Measurements from ENCODE around the gene KRT80. TPM values are rescaled to one million over a fixed set of nuclear protein-coding genes. Genes with fewer than 3 reads are reported as not detected.

KRT80 gene
- total RNA-seq, 1 experiment from 2014 or later, result 65.2 TPM

- DNase-seq (ENCODE audit: low spot score), result no peak
Measured at GRCh38 chr12:52210925-52211650, 19.3 kb upstream of the KRT80 start.

- DNase-seq (ENCODE audit: low spot score), result peak; percentile 94
Measured at GRCh38 chr12:52210186-52210924, 18.5 kb upstream of the KRT80 start.

GRCh38 chr12:52209321-52209720 lies 17.5 kb upstream of the KRT80 start:
- peak; percentile 34 for DNase-seq (ENCODE audit: low spot score)

DNA sequence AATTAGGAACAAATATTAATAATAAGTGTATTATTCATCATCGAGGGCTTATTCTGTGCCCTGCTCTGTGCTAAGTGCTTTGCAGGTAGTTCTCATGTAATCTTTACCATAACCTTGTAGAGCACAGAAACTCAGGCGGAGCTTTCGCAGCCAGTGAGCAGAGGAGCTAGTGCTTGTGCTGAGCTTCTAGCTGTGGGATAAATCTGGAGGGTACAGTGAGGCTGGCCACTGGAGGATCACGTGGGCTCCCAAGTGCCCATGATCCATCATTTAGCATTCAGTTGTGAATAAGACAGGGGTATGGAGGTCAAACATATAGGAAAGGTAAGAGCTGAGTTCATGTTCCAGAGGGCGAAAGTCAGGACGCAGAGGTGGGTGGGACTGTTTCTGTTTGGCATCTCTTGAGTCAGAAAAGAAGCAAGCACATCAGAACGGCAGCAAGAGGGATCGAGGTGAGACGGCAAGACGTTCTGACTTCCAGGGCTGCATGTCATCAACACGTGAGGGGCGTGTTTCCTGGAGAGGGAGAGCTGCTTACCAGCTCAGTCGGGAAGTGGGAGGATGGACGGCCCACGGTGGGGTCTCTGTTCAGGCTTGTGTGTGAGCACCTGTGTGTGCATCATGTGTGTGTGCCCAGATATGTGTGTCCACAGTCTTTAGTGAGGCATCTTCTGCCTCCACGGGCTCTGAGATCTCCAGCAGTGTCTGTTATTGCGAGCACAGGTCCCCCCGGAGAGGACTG lies 16.8 kb upstream of the KRT80 start:
- DNase-seq (ENCODE audit: low spot score), result peak; percentile 68

DNA sequence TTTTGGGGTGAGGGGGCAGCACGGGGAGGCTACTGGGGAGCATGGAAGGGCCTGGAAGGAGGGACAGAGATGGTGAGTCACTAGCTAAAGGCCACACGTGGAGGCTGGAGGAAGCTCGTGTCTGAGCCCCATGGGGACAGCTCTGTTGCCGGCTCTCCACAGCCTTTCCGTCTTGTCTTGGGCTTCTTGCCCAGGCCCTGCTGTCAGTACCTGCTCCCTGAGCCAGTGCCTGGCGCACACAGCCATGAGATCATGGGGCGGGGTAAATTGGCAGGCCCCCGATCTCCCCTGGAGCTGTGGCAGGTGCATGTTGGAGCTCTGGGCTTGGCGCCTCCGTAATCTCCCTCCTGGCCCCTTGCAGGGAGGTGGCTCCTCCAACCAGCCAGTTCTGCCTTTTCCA lies 16.1 kb upstream of the KRT80 start:
- peak; percentile 97 for DNase-seq (ENCODE audit: low spot score)

DNA sequence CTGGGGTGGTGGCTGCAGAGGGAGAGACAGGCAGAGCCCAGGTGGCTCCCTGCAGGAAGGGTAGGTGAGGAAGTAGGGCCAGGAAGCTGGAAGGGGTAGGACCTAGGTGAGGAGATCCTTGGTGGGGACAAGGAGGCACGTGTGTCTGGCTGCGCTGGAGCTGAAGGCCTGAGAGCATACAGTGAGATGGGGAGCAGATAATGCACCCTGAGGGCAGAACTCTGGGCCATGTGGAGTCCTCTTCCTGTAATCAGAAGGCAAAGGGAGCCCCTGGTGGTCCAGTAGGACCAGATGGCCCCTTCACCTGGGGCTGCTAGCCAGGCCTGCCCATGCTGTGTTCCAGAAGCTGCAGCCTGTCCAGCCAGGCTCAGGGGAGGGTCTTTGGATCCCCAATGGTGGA lies 15.3 kb upstream of the KRT80 start:
- peak; percentile 28 for DNase-seq (ENCODE audit: low spot score)

- peak; percentile 89 for DNase-seq (ENCODE audit: low spot score)
Measured at GRCh38 chr12:52206304-52207040, 14.7 kb upstream of the KRT80 start.

DNA sequence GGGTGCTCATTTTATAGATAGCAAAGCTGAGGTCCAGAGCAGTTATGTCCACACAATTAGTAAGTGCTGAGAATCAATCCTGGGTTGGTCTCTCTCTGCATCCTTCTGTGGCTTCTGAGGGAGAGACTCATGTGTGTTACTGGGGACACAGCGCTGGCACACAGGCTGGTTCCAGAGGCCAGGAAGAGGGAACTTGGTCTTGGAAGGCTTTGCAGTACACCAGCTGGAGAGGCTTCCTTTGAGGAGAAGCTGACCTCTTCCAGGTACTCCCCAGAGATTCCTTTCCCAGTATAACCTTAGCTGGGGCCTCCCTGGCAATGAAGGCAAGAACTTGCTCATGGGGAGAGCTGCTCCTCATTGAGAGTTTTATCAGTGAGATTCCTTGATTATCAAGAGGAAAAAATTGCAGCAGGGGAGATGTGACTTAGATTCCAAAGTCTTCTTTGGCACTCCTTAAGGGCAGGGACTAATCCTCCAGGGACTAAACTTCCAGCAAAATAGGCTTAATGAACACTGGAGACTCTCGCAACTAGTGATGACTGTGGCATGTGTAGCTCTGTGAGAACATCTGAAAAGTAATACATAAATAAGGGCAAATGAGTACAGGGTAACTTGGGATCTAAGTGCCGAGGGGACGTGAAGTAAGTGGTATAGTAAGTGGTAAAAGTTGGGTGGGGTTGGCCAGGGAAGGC lies 13.9 kb upstream of the KRT80 start:
- no peak for DNase-seq (ENCODE audit: low spot score)

- no peak for DNase-seq (ENCODE audit: low spot score)
Measured at GRCh38 chr12:52204931-52205505, 13.2 kb upstream of the KRT80 start.

DNA sequence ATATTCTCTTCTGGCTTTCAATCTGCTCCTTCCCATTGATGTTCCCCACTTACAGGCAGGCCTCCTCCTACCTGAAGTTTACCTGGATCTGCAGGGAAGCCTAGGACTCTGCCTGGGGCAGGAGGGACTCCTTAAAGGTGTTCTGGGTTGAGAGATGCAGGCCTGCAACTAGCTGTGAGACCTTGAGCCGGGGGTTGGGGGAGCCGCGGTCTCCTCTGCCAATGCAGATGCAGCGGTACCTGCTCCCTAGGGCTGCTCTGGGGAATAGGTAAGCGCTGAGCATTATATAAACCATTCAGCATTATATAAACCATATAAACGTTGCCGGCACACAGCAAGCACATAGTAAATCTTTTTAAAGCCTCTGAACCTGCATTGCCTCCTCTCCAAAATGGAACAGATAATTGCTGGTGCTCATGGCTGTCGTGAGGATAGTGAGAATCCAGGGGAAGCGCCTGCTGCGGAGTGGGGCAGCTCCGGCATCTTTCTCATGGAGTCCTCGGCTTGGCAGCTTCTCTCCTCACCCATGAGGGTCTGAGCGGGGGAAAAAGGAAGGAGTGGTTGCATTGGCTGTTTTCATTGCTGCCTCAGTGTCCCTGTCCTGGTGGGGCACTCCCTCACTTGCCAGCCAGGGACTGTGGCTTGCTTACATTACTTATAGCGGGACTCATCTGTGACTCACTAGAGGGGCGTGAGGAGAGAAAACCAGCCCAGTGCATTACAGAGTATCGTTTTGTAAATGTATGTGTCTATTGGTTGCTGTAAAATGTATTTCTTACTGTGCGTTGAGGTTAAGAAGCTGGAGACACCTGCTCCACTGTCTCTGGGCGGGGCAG lies 12.5 kb upstream of the KRT80 start:
- peak; percentile 82 for DNase-seq (ENCODE audit: low spot score)

DNA sequence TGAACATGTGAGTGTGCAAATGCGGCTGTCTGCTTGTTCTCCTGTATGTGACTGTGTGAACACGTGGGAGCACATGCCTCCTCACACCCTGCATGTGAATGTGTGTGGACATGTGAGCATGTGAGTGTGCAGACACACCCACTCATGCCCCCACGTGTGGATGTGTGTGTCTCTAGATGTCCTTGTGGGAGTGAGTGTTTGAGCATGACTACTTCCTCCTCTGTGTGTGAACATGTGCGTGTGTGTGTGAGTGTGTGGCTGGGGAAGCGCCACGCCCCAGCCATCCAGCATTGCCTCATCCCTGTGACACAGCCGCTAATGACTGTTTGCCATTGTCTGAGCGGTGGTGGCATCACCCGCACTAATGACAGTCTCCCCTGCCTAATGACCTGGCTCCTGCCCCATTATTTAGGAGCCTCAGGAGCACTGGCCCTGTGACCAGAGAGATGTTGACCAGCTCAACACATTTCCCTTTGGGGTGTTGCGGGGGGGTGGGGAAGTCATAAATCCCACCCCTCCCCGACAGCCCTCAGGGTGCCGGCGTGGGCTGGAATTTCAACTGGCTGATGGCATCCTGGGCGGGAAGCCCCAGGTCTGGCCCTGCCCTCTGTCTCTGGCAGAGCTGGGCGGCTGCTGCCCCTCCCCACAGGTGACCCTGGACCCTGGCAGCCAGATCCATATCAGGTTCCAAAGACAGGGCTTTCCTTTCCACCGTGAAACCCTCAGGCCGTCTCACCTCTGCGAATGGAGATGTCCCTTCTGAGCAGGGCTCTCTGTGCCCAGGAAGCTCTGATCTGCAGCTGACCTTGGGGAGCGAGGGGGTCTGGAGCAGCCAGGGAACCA lies 11.5 kb upstream of the KRT80 start:
- peak; percentile 96 for DNase-seq (ENCODE audit: low spot score)

DNA sequence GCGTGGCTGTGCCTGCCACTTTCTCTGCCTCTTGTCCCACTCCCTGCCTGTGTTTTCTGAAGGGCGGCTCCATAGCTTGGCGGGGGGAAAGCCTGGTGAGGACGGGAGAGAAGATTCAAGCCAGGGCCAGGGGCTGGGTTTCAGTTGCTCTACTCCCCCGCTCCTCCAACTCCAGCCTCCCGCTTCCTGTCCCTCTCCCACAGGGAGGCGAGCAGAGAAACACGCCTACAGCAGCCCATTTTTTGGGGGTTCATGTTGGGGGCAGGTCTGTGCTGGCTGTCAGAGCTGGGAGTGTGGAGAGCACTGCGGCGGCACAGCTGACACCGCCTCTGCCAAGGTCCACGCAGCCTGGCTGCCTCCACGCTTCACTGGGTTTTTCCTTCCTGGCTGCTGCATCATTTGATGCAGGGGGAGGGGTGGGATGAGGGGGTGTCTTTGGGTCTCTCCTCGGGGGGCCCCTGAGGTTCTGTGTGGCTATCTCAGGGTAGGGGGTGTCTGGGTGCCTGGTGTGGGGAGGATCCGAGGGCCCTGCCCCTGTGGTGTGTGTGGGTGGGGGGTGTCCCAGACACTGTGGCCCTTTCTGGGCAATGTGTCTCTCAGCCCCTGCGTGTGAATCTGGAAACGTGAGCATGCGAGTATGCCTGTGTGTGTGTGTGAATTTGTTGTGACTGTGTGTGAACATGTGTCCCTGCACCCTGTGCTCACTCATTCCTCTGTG lies 10.7 kb upstream of the KRT80 start:
- peak; percentile 84 for DNase-seq (ENCODE audit: low spot score)

- DNase-seq (ENCODE audit: low spot score), result peak; percentile 38
Measured at GRCh38 chr12:52201451-52201839, 9.6 kb upstream of the KRT80 start.

DNA sequence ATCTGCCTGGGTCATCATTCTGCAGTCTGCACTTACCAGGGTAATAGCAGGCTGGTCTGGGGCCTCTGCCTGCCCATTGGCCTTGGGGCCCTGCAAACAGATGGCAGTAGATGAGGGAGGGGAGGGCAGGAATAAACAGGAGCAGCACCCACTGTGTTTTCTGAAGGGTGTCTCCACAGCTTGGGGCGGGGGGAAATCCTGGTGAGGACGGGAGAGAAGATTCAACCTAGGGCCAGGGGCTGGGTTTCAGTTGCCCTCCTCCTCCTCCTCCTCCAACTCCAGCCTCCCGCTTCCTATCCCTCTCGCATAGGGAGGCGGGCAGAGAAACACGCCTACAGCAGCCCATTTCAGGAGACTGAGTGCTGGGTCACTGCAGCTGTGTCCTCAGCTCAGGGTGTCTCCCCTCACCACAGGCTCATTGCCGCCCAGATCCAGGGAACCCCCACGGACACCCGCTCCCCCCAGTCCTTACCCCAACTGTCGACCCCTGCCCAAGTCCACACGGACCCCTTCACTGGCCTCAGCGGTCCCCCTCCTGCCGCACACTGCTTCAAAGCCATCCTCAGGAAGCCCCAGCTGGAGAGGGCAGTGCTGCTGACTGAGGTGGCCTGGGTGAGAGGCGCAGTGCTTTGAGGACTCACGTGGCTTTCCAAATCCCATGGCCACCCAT lies 9.1 kb upstream of the KRT80 start:
- no peak for DNase-seq (ENCODE audit: low spot score)

GRCh38 chr12:52200086-52200780 lies 8.4 kb upstream of the KRT80 start:
- DNase-seq (ENCODE audit: low spot score), result no peak

DNA sequence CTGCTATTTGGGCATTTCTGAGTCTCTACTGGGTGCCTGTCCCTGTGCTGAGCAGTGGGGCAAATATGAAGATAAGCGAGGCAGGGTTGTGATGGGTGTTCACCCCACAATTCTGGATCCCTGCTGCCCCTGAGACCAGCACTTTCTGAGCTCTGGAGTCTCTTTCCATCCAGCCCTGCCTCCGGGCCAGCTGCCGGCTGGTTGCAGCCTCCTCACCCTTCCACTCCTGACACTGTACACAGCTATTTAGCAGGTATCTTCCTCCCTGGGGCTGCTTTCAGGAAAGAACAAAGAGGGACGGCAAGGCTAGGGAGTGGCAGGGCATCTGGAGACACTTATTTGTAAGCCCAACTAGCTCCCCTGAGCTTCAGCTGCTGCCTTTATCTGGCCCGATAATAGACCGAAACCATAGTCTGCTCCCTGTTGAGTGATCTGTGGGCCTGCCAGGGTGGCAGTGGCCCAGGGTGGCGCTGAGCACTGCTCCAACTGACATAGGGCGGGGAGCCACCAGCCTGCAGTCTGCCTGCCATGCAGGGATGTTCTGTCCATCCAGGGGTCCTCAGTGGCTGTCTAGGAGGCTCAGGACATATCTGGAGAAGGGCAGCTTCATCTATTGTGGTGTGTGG lies 7.6 kb upstream of the KRT80 start:
- no peak for DNase-seq (ENCODE audit: low spot score)

Measured in A172 (cell line).